HG02970 (cell line): ENCODE results near the gene HEXD.
"Not testable (repeated sequence)": the region's sequence is repeated elsewhere in the genome, so short reads cannot be mapped to it uniquely, and the experiment has no call there.

Experiments
- ATAC-seq: cut with Tn5 transposase; IDR thresholded peaks from one replicate; pipeline ENCODE4 v1.9.1; 2021; ENCODE audit warnings: mild to moderate bottlenecking, moderate library complexity, moderate number of reproducible peaks; ENCODE audit not compliant: unreplicated experiment, low FRiP score

Gene HEXD

DNA sequence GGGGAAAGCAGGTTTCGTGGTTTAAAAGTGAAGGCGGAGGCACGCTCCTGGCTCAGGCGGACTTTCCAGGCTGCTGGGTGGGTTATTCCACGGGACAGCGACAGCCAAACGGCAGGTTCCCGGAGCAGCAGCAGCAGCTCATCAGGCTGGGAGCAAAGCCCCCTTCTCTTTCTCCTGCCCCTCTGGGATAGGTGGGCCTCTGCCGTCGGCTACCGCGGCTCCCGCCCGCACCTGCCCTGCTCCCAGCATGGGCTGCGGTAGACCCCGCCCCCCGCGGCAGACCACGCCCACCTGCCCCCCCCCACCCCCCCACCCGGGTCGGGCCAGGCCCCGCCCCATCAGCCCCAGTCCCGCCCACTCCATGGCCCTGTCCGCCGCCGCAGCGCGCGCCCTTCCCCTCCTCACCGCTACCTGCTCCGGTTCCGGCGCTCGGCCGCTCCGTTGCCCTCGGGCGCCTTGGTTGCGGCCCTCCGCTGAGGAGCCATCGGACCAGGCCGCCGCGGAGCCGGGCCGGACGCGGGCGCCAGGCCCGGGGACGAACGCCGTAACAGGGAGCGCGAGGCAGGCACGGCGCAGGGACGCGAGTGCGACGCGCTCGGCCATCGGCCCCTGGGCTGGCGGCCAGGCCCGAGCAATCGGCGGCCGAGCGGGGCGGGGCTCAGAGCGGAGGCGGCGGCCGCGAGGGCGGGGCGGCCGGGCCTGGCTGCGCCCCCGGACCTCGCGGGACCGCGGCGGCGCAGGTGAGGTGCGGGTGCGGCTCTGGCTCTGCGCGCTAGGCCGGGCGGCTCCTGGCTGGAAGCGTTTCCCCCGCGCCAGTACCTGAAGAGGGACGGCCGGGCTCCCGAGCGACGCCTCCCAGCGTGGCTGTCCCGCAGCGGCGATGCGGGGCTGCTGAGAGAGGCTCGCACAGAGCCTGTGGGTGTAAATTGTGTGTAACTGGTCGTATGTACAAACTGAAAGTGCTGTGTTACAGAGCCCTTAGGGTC lies at the start of gene HEXD, which contains the start of gene OGFOD3:
Gene HEXD, plus strand, starts transcription at position 347 of the 986 bp plus-strand sequence. CDS start 1,453 bp downstream, outside the sequence.
Gene OGFOD3, minus strand, starts transcription at position 586 of the 986 bp plus-strand sequence. Its CDS starts 101 bp downstream, at position 485.
- ATAC-seq: peak; percentile 87

DNA sequence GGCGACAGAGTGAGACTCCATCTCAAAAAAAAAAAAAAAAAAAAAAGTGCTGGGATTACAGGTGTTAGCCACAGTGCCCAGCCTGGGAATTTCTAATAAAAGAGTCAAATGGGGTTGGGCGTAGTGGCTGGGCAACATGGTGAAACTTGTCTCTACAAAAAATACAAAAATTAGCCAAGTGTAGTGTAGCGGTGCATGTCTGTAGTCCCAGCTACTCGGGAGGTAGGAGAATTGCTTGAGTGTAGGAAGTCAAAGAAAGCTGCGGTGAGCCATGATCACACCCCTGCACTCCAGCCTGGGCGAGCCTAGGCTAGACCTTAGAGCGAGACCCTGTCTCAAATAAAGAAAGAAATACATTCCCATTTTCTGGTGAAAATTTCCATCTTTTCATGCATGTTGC lies 48.9 kb upstream of the HEXD start:
- ATAC-seq: no peak

- ATAC-seq: no peak
Measured at GRCh38 chr17:82370471-82371332, 47.4 kb upstream of the HEXD start.

DNA sequence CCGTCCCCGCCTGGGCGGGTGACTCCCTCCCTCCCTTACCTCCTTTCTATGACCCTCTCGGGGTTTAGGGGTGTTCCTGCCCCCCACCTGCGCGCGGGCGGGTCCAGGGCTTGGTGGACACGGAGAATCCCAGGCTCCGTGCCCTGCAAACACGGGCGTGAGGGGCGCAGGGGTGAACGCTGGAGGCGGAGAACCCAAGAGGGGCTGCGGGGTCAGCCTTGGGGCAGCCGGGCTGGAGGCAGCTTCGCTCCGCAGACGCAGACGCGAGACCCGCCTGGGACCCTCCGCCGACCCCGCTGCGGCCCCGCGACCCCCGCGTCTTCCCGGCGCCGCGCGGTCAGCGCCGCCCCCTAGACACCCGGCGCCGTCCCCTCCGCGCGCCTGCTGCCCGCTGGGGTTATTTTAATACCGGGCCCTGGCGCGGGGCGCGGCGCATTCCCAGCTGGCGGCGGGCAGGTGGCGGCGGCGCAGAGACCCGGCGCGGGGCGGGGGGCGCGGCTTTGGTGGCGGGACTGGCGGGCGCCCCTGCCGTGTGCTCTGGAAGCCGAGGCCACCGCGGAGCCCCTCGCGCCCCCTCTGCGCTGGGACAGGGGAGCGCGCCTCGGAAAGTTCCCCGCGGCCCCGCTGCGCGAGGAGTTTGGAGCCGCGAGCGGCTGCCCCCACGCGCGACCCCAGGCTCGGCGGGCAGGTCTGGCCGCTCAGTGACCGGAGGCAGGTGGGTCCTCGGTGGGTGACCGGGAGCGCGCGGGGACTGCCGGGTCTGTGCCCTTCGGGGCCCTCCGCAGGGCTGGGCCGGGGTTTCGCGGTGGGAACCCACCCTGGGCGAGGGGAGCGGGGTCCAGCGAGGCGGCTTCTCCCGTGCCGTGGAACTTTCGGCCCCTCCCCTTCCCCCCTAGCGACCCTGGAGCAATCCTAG lies 46.6 kb upstream of the HEXD start, which contains the start of gene UTS2R:
Gene UTS2R, plus strand, starts transcription at position 433 of the 916 bp plus-strand sequence. CDS start 2,560 bp downstream, outside the sequence.
- no peak for ATAC-seq

DNA sequence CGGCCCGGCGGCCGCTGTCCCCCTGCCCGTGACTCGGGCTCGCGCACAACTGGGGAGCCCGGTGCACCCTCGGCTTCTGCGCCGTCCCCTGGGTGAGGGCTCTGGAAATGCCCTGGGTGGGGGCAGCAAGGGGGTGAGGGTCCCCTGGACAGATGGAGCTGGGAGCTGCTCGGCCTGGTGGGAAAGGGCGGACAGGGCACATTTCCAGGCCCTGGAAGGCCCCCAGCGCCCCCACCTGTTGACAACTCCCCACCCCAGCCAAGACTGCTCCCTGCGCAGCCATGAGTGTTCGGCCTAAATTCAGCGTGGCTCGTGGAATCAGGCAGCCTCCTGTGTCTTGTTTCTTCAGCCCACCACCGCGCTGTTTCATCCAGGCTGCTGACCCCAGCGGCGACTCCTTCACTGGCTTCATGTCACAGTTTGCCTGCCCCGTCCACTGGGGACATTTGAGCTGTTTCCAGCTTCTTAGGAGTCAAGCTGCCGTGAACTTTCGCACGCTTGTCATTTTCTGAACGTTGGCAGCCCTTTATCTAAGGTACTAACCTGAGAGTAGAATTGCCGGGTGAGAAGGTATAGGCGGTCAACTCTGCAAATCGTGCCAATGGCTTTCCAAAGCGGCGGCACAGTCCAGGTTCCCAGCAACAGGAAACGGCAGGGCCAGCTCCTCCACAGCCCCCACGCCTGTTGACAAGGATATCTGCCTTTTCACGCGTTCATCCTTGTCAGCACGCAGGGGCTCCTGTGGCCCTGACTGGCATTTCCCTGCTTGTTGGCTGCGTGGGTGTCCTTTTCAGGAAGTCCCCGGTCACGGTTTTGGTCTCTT lies 45.7 kb upstream of the HEXD start:
- ATAC-seq: no peak

GRCh38 chr17:82373072-82373452 lies 45.1 kb upstream of the HEXD start:
- ATAC-seq: not testable (repeated sequence)

DNA sequence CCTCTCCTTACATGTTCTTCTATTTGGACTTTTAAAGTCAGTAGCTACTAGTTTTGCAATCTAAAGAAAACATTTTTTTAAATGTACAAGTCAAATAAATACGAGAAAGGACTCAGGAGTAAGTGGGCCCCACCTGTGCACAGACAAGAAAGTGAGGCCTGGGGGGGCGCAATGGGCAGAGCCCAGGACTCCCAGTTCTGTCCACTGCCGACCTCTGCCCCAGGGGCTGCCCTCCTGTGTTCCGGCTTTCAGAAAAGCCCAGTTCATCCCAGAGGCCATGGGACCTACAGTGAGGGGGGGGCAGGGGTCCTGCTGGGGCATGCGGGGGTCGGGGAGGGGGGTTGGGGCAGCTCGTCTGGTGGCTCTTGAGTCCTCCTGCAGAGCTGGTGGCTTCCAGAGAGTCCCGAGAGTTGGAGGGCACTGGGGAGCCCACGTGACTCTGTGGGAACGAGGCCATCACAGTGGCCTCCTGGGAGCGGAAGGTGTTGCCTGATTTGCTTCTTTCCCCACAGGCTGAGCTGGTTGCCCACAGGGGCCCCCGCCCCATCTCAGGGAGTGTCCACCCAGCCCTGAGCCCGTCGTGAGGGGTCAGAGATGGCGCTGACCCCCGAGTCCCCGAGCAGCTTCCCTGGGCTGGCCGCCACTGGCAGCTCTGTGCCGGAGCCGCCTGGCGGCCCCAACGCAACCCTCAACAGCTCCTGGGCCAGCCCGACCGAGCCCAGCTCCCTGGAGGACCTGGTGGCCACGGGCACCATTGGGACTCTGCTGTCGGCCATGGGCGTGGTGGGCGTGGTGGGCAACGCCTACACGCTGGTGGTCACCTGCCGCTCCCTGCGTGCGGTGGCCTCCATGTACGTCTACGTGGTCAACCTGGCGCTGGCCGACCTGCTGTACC lies 44.2 kb upstream of the HEXD start:
- ATAC-seq: no peak

- ATAC-seq: no peak
Measured at GRCh38 chr17:82374626-82375331, 43.4 kb upstream of the HEXD start.

DNA sequence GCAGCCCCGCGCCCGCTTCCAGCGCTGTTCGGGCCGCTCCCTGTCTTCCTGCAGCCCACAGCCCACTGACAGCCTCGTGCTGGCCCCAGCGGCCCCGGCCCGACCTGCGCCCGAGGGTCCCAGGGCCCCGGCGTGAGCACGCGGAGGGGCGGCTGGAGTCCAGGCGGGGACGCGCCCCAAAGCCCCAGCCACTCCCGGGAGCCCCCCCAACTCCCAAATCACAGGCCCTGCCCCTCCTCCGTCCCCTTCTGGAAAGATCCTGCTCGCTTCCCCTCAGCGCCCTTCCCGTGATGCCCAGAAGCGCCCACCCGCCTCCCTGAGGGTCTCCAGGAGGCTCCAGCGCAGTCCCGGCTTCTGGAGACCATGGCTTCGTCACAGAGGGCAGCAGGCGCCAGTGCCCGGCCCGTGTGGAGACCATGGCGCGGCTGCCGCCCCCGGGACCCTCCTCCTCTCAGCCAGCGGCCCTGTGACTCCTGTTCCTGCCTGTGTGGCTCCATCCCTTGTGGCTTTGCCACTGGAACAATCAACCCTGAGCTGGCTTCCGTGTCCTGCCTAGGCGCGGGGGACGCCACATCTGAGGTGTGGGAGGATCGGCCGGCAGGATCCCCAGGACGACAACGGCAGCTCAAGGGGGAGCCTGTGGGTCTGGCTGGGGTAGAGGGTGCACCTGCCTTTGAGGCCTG lies 42.6 kb upstream of the HEXD start:
- ATAC-seq: no peak

DNA sequence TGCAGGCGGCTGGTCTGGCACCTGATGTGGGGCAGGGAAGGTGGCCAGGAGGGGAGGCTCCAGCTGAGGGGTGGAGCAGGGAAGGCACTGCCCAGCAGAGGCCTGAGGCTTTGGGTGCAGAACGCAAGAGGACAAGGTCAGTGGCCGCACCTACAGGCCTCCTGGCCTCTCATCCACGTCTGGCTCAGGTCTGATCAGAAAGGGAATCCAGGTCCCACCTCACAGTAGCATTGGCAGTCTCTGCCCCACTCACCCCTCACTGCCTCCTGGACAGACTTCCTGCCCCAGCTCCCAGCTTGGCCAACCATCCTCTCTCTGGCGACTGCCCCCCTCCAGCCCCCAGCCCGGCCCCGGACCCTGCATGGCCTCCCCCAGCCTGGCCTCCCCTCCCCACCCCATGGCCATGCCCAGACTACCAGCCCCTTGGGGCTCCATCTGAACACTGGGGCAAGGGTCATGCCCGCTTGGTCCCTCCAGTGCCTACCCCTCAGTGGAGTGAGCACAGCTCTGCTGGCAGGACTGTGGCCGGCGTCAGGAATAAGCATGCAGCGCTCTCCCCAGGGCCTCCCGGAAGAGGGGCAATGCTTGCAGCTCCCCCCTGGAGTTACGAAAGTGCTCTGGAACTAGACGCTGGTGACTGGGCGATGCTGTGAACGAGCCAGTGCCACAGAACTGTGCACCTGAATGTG lies 42.0 kb upstream of the HEXD start:
- ATAC-seq: no peak

GRCh38 chr17:82377294-82377693 lies 40.9 kb upstream of the HEXD start:
- ATAC-seq: not testable (repeated sequence)

DNA sequence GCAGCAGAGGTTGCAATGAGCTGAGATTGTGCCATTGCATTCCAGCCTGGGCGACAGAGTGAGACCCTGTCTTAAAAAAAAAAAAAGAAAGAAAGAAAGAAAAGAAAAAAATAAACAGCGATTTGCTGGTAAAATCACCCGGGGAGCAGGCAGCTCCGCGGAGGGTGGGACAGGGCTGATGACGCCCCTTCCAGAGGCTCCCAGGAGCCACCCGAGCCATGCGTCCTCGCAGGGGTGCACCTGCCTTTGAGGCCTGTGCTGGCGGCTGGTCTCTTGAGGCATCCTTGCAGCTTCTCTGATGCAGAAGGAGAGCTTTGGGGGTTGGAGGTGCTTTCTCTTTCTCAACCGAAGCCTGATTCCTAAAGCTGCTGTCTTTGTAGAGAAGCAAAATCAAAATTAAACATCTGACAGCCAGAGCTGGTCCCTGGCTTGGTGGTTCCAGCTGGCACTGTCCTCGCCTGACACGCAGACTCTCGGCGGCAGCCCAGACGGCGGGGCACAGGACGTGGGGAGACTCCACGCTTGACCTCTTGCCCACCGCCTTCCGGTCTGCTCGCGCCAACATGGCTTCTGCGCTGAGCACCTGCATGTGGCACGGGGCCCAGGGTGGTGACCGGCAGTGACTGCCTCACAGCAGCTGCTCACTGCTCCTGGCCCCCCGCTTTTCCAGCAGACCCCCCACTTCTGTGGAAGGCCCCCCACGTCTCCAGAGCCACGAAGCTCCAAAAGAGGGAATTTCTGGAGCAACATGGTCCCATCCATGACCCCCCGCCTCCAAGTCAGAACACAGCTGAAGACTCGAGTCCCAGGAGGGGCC lies 40.0 kb upstream of the HEXD start:
- no peak for ATAC-seq

DNA sequence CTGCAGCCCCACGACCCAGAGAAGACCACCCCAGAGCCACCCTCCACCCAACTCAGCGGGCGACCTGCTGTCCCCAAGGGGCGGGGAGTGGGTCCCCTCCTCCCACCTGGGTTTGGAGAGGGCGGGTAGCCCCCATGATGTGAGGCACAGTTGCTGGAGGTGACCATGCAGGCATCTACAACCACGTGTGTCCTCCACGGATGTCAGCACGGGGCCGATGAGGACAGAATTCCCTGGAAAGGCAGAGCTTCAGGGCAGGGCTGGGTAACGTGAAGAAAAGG lies 39.5 kb upstream of the HEXD start:
- no peak for ATAC-seq

DNA sequence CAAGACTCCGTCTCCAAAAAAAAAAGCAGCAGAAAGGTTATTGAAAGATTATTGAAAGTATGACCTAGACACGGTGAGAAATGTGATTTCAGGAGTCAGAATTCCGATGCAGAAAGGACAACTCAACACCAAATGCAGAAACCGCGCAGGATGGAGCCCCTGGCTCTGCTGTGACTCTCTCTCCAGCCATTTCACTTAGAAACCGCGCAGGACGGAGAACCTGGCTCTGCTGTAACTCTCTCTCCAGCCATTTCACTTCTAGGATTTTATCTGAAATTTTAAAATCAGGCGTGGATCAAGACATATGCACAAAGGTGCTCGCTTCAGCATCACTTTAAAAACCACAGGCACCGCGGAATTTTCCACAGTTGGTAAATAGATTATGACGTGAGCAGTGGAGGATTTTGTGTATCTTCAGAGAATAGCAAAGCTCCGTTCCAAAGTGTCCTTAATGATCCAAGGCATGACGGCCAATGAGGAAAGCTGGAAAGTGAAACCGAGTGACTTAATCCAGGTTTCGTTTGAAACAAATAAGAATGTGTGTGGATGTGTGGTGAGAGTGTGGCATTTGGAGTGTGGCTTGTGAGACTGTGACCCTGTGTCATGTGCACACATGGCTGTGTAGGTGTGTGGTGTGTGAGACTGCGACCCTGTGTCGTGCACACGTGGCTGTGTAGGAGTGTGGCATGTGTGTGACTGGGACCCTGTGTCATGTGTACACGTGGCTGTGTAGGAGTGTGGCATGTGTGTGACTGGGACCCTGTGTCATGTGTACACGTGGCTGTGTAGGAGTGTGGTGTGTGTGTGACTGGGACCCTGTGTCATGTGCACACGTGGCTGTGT lies 37.1 kb upstream of the HEXD start:
- ATAC-seq: no peak

DNA sequence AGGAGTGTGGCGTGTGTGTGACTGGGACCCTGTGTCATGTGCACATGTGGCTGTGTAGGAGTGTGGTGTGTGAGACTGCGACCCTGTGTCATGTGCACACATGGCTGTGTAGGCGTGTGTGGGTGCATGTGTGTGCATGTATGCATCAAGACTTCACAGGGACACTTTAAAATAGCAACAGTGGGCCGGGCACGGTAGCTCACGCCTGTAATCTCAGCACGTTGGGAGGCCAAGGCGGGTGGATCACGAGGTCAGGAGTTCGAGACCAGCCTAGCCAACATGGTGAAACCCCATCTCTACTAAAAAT lies 36.5 kb upstream of the HEXD start:
- ATAC-seq: not testable (repeated sequence)
